ENCODE results near the gene SFXN3.

Gene SFXN3

DNA sequence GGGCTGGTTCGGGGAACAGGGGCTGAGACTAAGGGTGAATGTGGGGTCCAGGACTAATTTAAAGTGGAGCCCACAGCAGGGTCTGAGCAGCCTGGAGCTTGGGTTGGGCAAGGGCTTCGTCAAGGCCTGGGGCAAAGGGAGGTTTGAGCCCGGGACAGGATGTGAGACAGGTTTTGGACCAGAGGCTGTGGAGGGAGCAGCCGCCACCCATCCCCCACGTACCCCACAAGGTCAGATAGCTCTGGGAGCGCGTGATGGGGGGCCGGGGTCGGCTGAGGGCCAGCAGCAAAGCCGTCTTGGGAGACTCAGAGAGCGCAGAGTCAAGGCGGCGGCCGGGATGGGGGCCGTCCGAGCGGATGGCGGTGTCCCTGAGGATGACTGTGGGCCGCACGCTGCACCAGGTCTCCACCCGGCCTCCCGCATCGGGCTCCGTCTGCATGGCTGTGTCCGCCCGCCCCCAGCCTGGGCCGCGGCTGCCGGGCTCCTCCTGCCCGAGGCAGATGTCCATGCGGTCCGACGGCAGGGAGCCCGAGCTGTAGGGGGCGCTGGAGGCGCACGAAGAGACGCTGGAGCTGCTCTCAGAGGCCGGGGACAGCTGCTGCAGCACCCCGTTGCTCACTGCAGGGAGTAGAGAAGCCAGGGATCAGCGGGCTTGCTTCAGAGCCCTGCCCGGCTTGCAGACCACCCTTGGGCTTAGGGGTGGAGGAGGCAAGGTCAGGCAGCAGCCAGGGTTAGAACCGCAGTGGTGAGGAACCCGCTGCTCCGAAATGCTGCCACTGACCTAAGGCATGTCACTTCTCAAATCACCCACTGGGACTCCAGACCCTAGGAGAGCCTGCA, 12.2 kb upstream of the SFXN3 start:
- Histone ChIP-seq H3K27ac (ENCODE audit: low read depth, low read length, severe bottlenecking) (no peak overlapping the region), H3K36me3 (ENCODE audit: control insufficient read depth, insufficient read depth, low read length) (no peaks in the 10 kb centered on the region), H3K9me3 (ENCODE audit: control insufficient read depth, low read length) (no peaks in the 10 kb centered on the region), H3K4me3 (ENCODE audit: extremely low read depth, insufficient read depth, low read length, poor library complexity, severe bottlenecking) (no peak overlapping the region), H3K4me1 (ENCODE audit: control insufficient read depth, insufficient read depth, low read length, poor library complexity, severe bottlenecking) (peaks cover 18% of the 10 kb centered on the region)
- 9 to 17% methylated on average over 31 to 43 of the region's 45 CpGs for WGBS, 2 experiments (ENCODE audit: insufficient coverage in 2 of 2)

DNA sequence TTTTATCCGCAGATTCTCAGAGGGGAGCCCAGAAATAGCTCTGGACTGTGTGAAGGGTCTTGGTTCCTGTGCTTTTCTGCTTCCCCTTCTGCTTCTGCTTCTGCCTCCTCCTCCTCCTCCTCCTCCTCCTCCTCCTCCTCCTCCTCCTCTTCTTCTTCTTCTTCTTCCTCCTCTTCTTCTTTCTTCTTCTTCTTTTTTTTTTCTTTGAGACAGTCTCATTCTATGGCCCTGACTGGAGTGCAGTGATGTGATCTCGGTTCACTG, 11.7 kb upstream of the SFXN3 start:
- H3K27ac ChIP-seq (ENCODE audit: low read depth, low read length, severe bottlenecking): no peak overlapping the region
- peaks cover 15% of the 10 kb centered on the region for H3K4me1 ChIP-seq (ENCODE audit: control insufficient read depth, insufficient read depth, low read length, poor library complexity, severe bottlenecking)
- H3K4me3 ChIP-seq (ENCODE audit: extremely low read depth, insufficient read depth, low read length, poor library complexity, severe bottlenecking): no peak overlapping the region
- WGBS, 2 experiments (ENCODE audit: insufficient coverage in 2 of 2): no CpG with 5 or more reads among the region's 2 CpGs
- H3K9me3 ChIP-seq (ENCODE audit: control insufficient read depth, low read length): no peaks in the 10 kb centered on the region
- no peaks in the 10 kb centered on the region for H3K36me3 ChIP-seq (ENCODE audit: control insufficient read depth, insufficient read depth, low read length)

DNA sequence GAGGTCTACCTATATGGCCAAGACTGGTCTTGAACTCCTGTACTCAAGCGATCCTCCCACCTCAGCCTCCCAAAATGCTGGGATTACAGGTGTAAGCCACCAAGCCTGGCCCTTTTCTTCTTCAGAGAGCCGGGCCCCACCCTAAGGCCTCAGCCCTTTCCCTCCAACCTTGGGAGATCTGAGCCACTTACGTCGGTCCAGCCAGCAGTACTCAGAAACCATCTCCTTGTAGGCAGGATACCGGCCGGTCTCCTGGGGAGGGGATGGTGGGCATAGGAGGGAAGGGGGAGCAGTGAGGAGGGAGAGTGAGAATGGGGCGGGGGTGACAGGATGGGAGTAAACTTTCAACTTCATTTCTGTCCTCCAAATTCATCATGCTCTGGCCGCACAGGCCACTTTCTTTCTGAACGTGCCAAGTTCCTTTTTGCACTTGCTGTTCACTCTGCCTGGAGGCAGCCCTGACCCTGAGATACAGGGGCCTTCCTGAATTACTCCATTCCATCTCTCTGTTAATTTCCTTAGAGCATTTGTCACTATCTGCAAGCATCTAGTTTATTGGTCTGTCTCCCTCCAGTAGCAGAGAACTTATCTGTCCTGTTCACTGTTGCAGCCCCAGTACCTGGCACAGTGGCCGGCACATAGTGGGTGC, 10.5 kb upstream of the SFXN3 start:
- peaks cover 11% of the 10 kb centered on the region for H3K4me1 ChIP-seq (ENCODE audit: control insufficient read depth, insufficient read depth, low read length, poor library complexity, severe bottlenecking)
- H3K36me3 ChIP-seq (ENCODE audit: control insufficient read depth, insufficient read depth, low read length): no peaks in the 10 kb centered on the region
- no peaks in the 10 kb centered on the region for H3K9me3 ChIP-seq (ENCODE audit: control insufficient read depth, low read length)
- H3K4me3 ChIP-seq (ENCODE audit: extremely low read depth, insufficient read depth, low read length, poor library complexity, severe bottlenecking): no peak overlapping the region
- H3K27ac ChIP-seq (ENCODE audit: low read depth, low read length, severe bottlenecking): no peak overlapping the region
- WGBS, 2 experiments (ENCODE audit: insufficient coverage in 2 of 2): 81 to 86% methylated on average over 5 to 7 of the region's 10 CpGs

DNA sequence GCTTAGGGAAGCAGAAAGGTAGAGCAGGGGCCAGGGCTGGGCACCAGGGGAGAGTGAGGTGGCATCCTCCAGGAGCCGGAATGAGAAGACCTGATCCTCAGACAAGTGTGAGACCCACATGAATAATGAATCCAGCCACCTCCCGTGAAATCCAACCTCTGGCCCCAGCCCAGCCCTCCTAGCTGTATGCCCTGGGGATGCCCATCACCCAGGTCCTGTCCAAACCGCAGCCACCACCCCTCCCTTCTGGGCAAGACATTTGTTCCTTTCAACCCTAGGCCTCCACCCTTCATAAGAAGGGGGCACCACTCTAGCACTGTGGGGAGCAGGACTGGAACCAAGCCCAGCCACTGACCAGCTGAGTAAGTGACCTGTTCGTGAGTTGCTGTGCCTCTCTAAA, 9.8 kb upstream of the SFXN3 start:
- 87 to 92% methylated on average over 2 to 3 of the region's 4 CpGs for WGBS, 2 experiments (ENCODE audit: insufficient coverage in 2 of 2)
- H3K9me3 ChIP-seq (ENCODE audit: control insufficient read depth, low read length): no peaks in the 10 kb centered on the region
- H3K27ac ChIP-seq (ENCODE audit: low read depth, low read length, severe bottlenecking): no peak overlapping the region
- H3K36me3 ChIP-seq (ENCODE audit: control insufficient read depth, insufficient read depth, low read length): no peaks in the 10 kb centered on the region
- H3K4me1 ChIP-seq (ENCODE audit: control insufficient read depth, insufficient read depth, low read length, poor library complexity, severe bottlenecking): peaks cover 11% of the 10 kb centered on the region
- no peak overlapping the region for H3K4me3 ChIP-seq (ENCODE audit: extremely low read depth, insufficient read depth, low read length, poor library complexity, severe bottlenecking)

DNA sequence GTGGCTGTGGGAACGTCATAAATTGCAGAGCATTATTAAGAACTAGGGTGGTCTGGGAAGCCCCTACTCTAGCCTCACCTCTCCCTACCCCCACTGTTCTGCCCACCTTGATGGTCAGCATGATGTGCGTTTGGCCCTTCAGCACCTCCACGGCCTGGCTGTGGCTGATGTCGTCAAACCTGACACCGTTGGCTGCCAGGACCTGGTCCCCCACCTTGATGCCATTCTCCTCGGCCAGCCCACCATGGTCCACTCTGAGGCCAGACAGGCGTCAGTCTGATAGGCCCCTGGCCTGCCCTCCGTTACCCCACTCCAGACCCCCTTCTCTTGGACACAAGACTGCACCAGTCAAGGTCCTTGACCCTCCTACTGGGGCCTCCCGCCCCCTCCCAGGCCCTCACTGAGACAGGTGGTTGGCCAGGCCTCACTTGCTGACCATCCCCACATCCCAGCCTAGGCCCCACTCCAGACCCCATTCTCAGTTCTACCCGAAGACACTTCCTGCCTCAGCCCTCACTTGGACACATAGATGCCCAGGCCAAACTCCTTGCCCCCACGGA, 9.3 kb upstream of the SFXN3 start:
- H3K4me3 ChIP-seq (ENCODE audit: extremely low read depth, insufficient read depth, low read length, poor library complexity, severe bottlenecking): no peak overlapping the region
- H3K9me3 ChIP-seq (ENCODE audit: control insufficient read depth, low read length): no peaks in the 10 kb centered on the region
- no peak overlapping the region for H3K27ac ChIP-seq (ENCODE audit: low read depth, low read length, severe bottlenecking)
- H3K36me3 ChIP-seq (ENCODE audit: control insufficient read depth, insufficient read depth, low read length): no peaks in the 10 kb centered on the region
- 88 to 94% methylated on average over 7 to 8 of the region's 11 CpGs for WGBS, 2 experiments (ENCODE audit: insufficient coverage in 2 of 2)
- peaks cover 11% of the 10 kb centered on the region for H3K4me1 ChIP-seq (ENCODE audit: control insufficient read depth, insufficient read depth, low read length, poor library complexity, severe bottlenecking)

DNA sequence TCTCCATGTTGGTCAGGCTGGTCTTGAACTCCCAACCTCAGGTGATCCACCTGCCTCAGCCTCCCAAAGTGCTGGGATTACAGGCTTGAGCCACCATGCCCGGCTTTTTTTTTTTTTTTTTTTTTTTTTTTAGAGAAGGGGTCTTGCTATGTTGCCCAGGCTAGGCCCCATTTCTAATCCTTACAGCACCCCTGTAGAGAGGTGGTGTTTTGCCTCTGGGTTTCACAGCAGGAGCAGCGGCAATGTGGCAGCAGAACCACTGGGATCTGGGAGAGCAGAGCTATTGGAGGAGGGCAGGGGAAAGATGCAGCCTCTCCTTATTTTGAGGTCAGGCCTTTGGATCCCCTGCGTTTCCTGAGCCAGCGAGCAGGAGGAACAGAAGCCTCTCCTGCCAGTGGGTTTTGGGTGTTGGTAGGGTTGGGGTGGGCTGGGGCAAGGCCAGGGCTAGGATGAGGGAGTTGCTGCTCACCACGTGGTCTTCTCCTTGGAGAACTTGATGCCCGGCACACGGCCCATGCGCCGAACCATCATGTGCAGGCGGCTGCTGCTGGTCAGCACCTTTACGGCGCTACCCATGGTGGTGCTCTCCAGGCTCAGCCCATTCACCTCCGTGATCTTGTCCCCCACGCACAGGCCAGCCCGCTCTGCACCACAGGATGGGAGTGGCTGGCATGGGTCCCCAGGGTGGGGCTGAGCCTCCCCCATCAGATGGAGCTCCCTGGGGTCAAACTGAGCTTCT, 7.9 kb upstream of the SFXN3 start:
- Histone ChIP-seq H3K27ac (ENCODE audit: low read depth, low read length, severe bottlenecking) (no peak overlapping the region), H3K4me1 (ENCODE audit: control insufficient read depth, insufficient read depth, low read length, poor library complexity, severe bottlenecking) (peaks cover 14% of the 10 kb centered on the region), H3K36me3 (ENCODE audit: control insufficient read depth, insufficient read depth, low read length) (no peaks in the 10 kb centered on the region), H3K9me3 (ENCODE audit: control insufficient read depth, low read length) (no peaks in the 10 kb centered on the region), H3K4me3 (ENCODE audit: extremely low read depth, insufficient read depth, low read length, poor library complexity, severe bottlenecking) (no peak overlapping the region)
- WGBS, 2 experiments (ENCODE audit: insufficient coverage in 2 of 2): 93 to 95% methylated on average over 12 to 13 of the region's 15 CpGs

DNA sequence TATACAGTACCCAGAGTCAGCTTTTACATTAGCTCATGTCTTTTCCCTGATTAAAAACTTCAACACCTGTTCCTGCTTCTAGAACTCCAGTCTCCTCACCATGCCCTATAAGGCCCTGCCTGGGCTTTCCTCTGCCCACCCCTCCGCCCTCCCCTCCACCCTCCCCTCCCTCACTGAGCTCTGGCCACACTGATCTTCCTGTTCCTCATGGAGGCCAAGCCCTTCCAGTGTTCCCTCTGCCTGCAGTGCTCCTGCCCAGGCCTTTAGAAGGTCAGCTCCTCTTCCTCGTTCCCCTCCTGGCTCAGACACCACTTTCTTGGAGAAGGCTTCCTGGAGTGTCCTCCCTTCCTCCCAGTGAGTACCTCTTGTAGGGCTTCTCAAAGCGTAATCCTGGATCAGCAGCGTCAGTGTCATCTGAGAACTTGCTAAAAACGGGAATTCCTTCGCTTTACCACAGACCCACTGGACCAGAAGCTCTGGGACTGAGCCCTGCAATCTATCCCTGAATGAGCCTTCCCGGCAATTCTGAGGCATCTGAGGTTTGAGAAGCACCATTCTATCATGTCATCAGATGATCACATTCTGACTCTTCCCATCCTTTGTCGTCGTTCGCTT, 3.8 kb upstream of the SFXN3 start:
- WGBS, 2 experiments (ENCODE audit: insufficient coverage in 2 of 2): 66 to 84% methylated on average over 6 of the region's 10 CpGs
- Histone ChIP-seq H3K27ac (ENCODE audit: low read depth, low read length, severe bottlenecking) (no peak overlapping the region), H3K36me3 (ENCODE audit: control insufficient read depth, insufficient read depth, low read length) (no peaks in the 10 kb centered on the region), H3K4me3 (ENCODE audit: extremely low read depth, insufficient read depth, low read length, poor library complexity, severe bottlenecking) (no peak overlapping the region), H3K4me1 (ENCODE audit: control insufficient read depth, insufficient read depth, low read length, poor library complexity, severe bottlenecking) (peaks cover 20% of the 10 kb centered on the region), H3K9me3 (ENCODE audit: control insufficient read depth, low read length) (no peaks in the 10 kb centered on the region)

DNA sequence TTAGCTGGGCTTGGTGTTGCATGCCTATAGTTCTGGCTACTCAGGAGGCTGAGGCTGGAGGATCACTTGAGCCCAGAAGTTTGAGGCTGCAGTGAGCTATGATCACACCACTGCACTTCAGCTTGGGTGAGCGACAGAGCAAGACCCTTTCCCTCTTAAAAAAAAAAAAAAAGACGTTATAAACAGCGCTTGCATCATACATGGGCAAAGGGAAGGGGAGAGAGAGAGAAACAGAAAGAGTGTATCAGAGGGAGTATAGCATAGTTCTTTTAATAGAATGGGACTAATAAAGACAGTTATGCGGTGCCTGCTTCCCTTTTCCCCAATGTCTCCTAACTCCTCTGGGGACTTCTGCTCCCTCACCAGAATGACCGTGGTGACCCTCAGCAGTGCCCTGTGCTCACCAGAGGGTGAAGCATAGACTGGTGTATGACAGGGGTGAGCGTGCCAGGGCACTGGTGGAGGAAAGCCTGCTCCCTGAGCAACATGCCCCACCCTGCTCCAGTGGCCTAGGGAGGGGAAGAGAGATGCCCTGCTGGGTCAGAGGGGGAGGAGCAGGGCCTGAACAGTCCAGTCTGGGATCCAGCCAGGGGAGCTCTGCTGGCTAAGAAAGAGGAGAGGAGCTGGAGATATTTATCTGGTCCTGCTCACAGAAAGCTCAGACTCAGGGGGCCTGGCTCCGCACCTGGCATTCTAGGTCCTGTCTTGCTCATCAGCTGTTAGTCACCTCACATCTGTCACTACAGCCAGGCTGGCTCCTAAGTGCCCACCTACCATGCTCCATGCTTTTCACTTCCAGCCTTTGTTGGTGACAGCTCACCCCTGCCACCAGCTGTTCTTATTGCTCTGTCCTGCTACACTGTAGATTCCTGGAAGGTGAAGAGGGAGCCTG, 2.3 kb upstream of the SFXN3 start:
- WGBS, 2 experiments (ENCODE audit: insufficient coverage in 2 of 2): 72 to 100% methylated on average over 3 to 4 of the region's 7 CpGs
- Histone ChIP-seq H3K27ac (ENCODE audit: low read depth, low read length, severe bottlenecking) (no peak overlapping the region), H3K36me3 (ENCODE audit: control insufficient read depth, insufficient read depth, low read length) (no peaks in the 10 kb centered on the region), H3K4me3 (ENCODE audit: extremely low read depth, insufficient read depth, low read length, poor library complexity, severe bottlenecking) (no peak overlapping the region), H3K4me1 (ENCODE audit: control insufficient read depth, insufficient read depth, low read length, poor library complexity, severe bottlenecking) (peaks cover 30% of the 10 kb centered on the region), H3K9me3 (ENCODE audit: control insufficient read depth, low read length) (no peaks in the 10 kb centered on the region)

DNA sequence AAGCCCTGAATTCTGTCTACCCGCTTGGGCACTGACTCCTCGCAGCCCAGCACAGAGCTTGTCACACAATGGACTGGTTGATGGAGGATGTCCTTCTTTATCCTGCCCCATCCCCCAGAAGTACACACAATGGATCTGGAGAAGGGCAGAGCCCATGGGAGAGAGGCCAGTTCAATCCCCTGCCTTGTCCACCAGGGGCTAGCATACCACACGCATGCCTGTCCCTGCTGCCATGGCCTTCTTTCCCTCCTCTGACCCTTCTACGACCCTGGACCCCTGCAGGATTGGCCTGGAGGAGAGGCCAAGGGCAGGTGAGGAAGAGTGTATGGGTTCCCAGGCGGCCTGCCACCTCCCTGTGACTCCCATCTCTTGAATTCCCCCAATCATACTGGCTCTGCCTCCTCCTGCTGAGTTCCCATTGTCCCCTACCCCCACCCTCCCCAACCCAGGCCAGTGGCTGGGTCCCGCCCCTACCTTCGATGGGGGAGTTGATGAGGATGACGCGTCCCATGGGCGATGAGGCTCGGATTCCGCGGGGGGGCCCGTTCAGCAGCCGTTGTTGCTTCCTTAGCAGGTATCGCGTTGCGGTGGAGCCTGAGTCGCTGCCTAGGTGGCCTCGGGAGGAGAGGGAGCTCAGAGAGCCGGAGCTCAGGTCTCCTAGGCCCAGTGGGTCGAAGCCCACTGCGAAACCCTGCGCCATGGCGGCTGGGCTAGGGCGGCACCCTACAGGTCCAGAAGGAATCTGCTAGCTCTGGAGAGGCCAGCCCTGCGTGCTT, 1.3 kb upstream of the SFXN3 start:
- WGBS, 2 experiments (ENCODE audit: insufficient coverage in 2 of 2): 83 to 84% methylated on average over 17 to 23 of the region's 27 CpGs
- no peaks in the 10 kb centered on the region for H3K9me3 ChIP-seq (ENCODE audit: control insufficient read depth, low read length)
- peaks cover 32% of the 10 kb centered on the region for H3K4me1 ChIP-seq (ENCODE audit: control insufficient read depth, insufficient read depth, low read length, poor library complexity, severe bottlenecking)
- H3K4me3 ChIP-seq (ENCODE audit: extremely low read depth, insufficient read depth, low read length, poor library complexity, severe bottlenecking): no peak overlapping the region
- peaks cover 4% of the 10 kb centered on the region for H3K36me3 ChIP-seq (ENCODE audit: control insufficient read depth, insufficient read depth, low read length)
- no peak overlapping the region for H3K27ac ChIP-seq (ENCODE audit: low read depth, low read length, severe bottlenecking)

All from mesodermal cell (in vitro differentiated cells).